Measurements from ENCODE around the gene RXRG. TPM values are rescaled to one million over a fixed set of nuclear protein-coding genes. Genes with fewer than 3 reads are reported as not detected.

The RXRG gene
- total and polyA plus RNA-seq, 2 of the 8 experiments (the other 6 are each of a cell fraction or from before 2014, with no cell fraction given) = not detected

DNA sequence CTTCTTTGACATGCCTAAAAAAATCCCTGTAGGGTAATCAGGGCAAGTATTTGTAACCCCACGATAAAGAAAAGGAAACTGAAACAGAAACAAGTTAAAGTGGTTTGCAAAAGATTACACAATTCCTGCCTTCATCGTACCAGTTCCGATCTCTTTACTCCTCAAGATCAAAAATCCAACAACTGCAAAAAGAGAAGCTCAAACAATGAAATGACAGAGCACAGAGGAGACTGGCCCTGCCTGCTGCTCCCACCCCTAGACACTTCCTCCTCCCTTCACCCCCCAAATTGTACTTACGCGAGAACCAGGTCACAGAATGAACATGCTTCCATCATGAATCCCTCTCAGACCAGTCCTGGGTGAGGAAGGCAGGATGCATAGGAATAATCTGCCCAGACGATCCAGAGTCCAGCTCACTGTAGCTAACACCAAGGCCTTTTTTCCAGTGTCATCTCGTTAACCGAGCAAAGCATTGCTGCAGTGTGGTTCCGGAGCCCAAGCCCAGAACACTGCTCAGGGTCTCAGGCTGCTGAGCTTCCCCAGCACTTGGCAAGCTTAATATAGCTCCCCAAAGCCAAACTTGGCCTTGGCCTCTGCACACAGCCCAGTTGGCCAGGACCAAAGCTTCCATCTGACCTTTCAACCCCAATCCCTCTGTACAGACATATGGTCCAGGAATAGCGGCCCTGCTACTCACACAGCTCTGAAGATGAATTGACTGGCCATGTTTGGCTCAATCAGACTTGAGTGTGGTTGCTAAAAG is 20.3 kb downstream of the RXRG start (continued):
- TF ChIP-seq SAP30 (IDR thresholded peaks at IDR 0.05; ENCODE audit: insufficient read depth, insufficient replicate concordance, low read length) (no peak), SRF (IDR thresholded peaks at IDR 0.05; ENCODE audit: low read depth, low read length) (no peak), EP300 (IDR thresholded peaks at IDR 0.05; ENCODE audit: borderline replicate concordance in 1 of 2, low read depth in 2 of 2, low read length in 2 of 2) (no peak), PHF8 (conservative IDR thresholded peaks at IDR 0.05; ENCODE audit: low read depth, low read length) (no peak), POU5F1 (IDR thresholded peaks at IDR 0.05; ENCODE audit: low read depth, low read length) (no peak), CHD2 (IDR thresholded peaks at IDR 0.05; ENCODE audit: low read length) (no peak)
- TF ChIP-seq, protein P1, sequence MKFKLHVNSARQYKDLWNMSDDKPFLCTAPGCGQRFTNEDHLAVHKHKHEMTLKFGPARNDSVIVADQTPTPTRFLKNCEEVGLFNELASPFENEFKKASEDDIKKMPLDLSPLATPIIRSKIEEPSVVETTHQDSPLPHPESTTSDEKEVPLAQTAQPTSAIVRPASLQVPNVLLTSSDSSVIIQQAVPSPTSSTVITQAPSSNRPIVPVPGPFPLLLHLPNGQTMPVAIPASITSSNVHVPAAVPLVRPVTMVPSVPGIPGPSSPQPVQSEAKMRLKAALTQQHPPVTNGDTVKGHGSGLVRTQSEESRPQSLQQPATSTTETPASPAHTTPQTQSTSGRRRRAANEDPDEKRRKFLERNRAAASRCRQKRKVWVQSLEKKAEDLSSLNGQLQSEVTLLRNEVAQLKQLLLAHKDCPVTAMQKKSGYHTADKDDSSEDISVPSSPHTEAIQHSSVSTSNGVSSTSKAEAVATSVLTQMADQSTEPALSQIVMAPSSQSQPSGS (IDR thresholded peaks at IDR 0.05; ENCODE audit: low read length) = no peak
